Measurements from ENCODE around the gene TBC1D5. TPM values are rescaled to one million over a fixed set of nuclear protein-coding genes. Genes with fewer than 3 reads are reported as not detected.
"Not testable (repeated sequence)": the region's sequence is repeated elsewhere in the genome, so short reads cannot be mapped to it uniquely, and the experiment has no call there.

Gene TBC1D5
- total RNA-seq, 2 experiments from 2014 or later: 46.3 to 47.8 TPM

GRCh38 chr3:17626395-17626794, 116.0 kb downstream of the TBC1D5 start:
- Mint-ChIP-seq H3K4me1 (ENCODE audit: low read depth) (peaks cover 6% of the 10 kb centered on the region), H3K9me3 (no peaks in the 10 kb centered on the region), H3K27ac (no peak overlapping the region), H3K4me3 (no peak overlapping the region), H3K27me3 (no peaks in the 10 kb centered on the region), H3K36me3 (ENCODE audit: low read depth) (peaks cover 10% of the 10 kb centered on the region)
- DNase-seq (no peak), ATAC-seq (no peak)
- ChIA-PET CTCF (interaction anchor here (1.3 kb wide), 1 partner anchor 10 kb away, joined by 3 read pairs; no protein-coding TSS in a partner anchor), POLR2A (no interaction called here)
- intact Hi-C loops (cut with micrococcal nuclease): no loop called here
- TF ChIP-seq, protein P1, sequence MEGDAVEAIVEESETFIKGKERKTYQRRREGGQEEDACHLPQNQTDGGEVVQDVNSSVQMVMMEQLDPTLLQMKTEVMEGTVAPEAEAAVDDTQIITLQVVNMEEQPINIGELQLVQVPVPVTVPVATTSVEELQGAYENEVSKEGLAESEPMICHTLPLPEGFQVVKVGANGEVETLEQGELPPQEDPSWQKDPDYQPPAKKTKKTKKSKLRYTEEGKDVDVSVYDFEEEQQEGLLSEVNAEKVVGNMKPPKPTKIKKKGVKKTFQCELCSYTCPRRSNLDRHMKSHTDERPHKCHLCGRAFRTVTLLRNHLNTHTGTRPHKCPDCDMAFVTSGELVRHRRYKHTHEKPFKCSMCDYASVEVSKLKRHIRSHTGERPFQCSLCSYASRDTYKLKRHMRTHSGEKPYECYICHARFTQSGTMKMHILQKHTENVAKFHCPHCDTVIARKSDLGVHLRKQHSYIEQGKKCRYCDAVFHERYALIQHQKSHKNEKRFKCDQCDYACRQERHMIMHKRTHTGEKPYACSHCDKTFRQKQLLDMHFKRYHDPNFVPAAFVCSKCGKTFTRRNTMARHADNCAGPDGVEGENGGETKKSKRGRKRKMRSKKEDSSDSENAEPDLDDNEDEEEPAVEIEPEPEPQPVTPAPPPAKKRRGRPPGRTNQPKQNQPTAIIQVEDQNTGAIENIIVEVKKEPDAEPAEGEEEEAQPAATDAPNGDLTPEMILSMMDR (IDR thresholded peaks at IDR 0.05): no peak

GRCh38 chr3:17625133-17625532, 117.3 kb downstream of the TBC1D5 start:
- no peaks in the 10 kb centered on the region for H3K9me3 Mint-ChIP-seq
- ATAC-seq (no peak), DNase-seq (no peak)
- TF ChIP-seq, protein P1 (IDR thresholded peaks at IDR 0.05): no peak
- ChIA-PET POLR2A (no interaction called here), CTCF (interaction anchor here (1.5 kb wide), 1 partner anchor 20 kb away, joined by 3 read pairs; no protein-coding TSS in a partner anchor)
- H3K4me1 Mint-ChIP-seq (ENCODE audit: low read depth): peaks cover 3% of the 10 kb centered on the region
- H3K4me3 Mint-ChIP-seq: no peak overlapping the region
- peaks cover 15% of the 10 kb centered on the region for H3K36me3 Mint-ChIP-seq (ENCODE audit: low read depth)
- H3K27me3 Mint-ChIP-seq: no peaks in the 10 kb centered on the region
- intact Hi-C loops (cut with micrococcal nuclease): no loop called here
- H3K27ac Mint-ChIP-seq: no peak overlapping the region

- H3K27ac Mint-ChIP-seq: no peak overlapping the region
- peaks cover 3% of the 10 kb centered on the region for H3K4me1 Mint-ChIP-seq (ENCODE audit: low read depth)
- no peak for DNase-seq
- no peaks in the 10 kb centered on the region for H3K27me3 Mint-ChIP-seq
- H3K36me3 Mint-ChIP-seq (ENCODE audit: low read depth): peaks cover 19% of the 10 kb centered on the region
- ChIA-PET POLR2A (no interaction called here), CTCF (interaction anchor here (1.4 to 1.5 kb wide), 2 partner anchors 21 to 218 kb away, joined by 3 to 5 read pairs; no protein-coding TSS in a partner anchor)
- intact Hi-C loops (cut with micrococcal nuclease): no loop called here
- ATAC-seq: no peak
- H3K4me3 Mint-ChIP-seq: no peak overlapping the region
- H3K9me3 Mint-ChIP-seq: no peaks in the 10 kb centered on the region
- TF ChIP-seq, protein P1 (IDR thresholded peaks at IDR 0.05): no peak
These were observed 119.0 kb downstream of the TBC1D5 start for GRCh38 chr3:17623464-17623863.

- POLR2A ChIA-PET: no interaction called here
These were observed 122.5 kb downstream of the TBC1D5 start for GRCh38 chr3:17619968-17620367.

GRCh38 chr3:17613017-17613416, 129.4 kb downstream of the TBC1D5 start:
- DNase-seq; intact Hi-C loops (cut with micrococcal nuclease); H3K4me1 Mint-ChIP-seq (ENCODE audit: low read depth); POLR2A ChIA-PET; CTCF ChIA-PET; H3K27me3 Mint-ChIP-seq; ATAC-seq; H3K4me3 Mint-ChIP-seq; H3K27ac Mint-ChIP-seq: not testable (repeated sequence)
- Mint-ChIP-seq H3K9me3 (peaks cover 13% of the 10 kb centered on the region), H3K36me3 (ENCODE audit: low read depth) (peaks cover 33% of the 10 kb centered on the region)

More at GRCh38 chr3:17619968-17620367, 122.5 kb downstream of the TBC1D5 start:
- CTCF ChIA-PET: no interaction called here
- Mint-ChIP-seq H3K36me3 (ENCODE audit: low read depth) (peaks cover 35% of the 10 kb centered on the region), H3K9me3 (no peaks in the 10 kb centered on the region), H3K4me1 (ENCODE audit: low read depth) (no peaks in the 10 kb centered on the region), H3K27me3 (no peaks in the 10 kb centered on the region), H3K4me3 (no peak overlapping the region), H3K27ac (no peak overlapping the region)
- intact Hi-C loops (cut with micrococcal nuclease): no loop called here
- TF ChIP-seq, protein P1 (IDR thresholded peaks at IDR 0.05): no peak
- ATAC-seq (no peak), DNase-seq (no peak)

DNA sequence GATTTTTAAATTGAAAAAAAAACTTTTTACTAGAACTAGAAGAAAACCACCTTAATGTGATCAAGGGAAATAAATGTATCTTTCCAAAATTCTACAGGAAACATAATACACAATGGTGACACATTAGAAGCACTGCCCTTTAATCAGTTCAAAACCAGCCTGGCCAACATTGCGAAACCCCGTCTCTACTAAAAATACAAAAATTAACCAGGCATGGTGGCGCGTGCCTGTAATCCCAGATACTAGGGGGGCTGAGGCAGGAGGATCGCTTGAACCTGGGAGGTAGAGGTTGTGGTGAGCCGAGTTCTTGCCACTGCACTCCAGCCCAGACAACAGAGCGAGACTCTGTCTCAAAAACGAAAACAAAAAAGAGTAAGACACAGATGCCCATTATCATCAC, 134.5 kb downstream of the TBC1D5 start:
- TF ChIP-seq, protein P1 (IDR thresholded peaks at IDR 0.05): no peak
- intact Hi-C loops (cut with micrococcal nuclease): no loop called here

More for the DNA sequence above, 134.5 kb downstream of the TBC1D5 start:
- no peak overlapping the region for H3K27ac Mint-ChIP-seq
- no peak overlapping the region for H3K4me3 Mint-ChIP-seq
- peaks cover 18% of the 10 kb centered on the region for H3K36me3 Mint-ChIP-seq (ENCODE audit: low read depth)
- ChIA-PET POLR2A (no interaction called here), CTCF (no interaction called here)
- DNase-seq (no peak), ATAC-seq (no peak)
- peaks cover 5% of the 10 kb centered on the region for H3K9me3 Mint-ChIP-seq
- H3K27me3 Mint-ChIP-seq: no peaks in the 10 kb centered on the region
- peaks cover 6% of the 10 kb centered on the region for H3K4me1 Mint-ChIP-seq (ENCODE audit: low read depth)
